GM18507 (cell line): Measurements from ENCODE around the gene ATG14.
"Not testable (repeated sequence)": the region's sequence is repeated elsewhere in the genome, so short reads cannot be mapped to it uniquely, and the experiment has no call there.

Source experiments
- DNase-seq: peaks from one replicate; pipeline ENCODE4 v3.0.0; 2011; ENCODE audit warnings: low read depth; ENCODE audit not compliant: insufficient read length; ENCODE audit errors: extremely low spot score
- FAIRE-seq: peaks from 2 replicates; lab custom pipeline; 2011; peaks lifted over from hg19 to GRCh38; lab: Jason Lieb, UNC

ATG14 gene

GRCh38 chr14:55434805-55435174, 23.2 kb upstream of the ATG14 start:
- no peak for DNase-seq
- no peak for FAIRE-seq

- FAIRE-seq (peak; percentile 64), DNase-seq (no peak)
Measured at GRCh38 chr14:55433880-55434804, 22.5 kb upstream of the ATG14 start.

GRCh38 chr14:55432628-55433027, 21.0 kb upstream of the ATG14 start:
- FAIRE-seq = no peak
- DNase-seq = no peak

DNA sequence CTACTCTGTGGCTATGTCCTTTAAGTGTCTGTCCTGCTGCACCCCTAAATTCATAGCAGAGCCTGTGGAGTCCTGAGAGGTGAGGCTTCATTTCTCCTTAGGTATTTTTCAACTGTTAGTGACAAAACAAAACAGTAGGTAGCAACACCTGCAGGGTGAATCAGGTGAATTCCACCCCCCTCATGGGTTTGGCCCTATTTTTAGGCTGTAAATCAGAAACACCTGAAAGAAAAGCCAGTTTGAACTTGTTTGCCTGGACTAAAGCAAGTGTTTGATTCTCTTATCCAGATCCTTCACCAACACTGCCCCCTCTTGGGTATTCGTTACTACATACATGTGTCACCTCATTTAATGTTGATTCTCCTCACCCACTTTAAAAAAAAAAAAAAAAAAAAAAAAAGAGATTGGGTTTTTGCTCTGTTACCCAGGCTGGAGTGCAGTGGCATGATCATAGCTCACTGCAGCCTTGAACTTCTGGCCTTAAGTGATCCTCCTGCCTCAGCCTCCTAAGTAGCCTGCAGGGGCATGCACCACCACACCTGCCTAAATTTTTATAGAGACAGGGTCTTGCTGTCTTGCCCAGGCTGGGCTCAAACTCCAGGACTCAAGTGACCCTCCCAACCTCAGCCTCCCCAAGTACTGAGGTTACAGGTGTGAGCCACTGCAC, 18.5 kb upstream of the ATG14 start:
- DNase-seq = peak; percentile 44
- FAIRE-seq = peak; percentile 79

- FAIRE-seq = no peak
Measured at GRCh38 chr14:55427439-55427838, 15.8 kb upstream of the ATG14 start.

GRCh38 chr14:55426891-55427290, 15.3 kb upstream of the ATG14 start:
- DNase-seq = no peak
- FAIRE-seq = no peak

More at GRCh38 chr14:55427439-55427838, 15.8 kb upstream of the ATG14 start:
- no peak for DNase-seq

DNA sequence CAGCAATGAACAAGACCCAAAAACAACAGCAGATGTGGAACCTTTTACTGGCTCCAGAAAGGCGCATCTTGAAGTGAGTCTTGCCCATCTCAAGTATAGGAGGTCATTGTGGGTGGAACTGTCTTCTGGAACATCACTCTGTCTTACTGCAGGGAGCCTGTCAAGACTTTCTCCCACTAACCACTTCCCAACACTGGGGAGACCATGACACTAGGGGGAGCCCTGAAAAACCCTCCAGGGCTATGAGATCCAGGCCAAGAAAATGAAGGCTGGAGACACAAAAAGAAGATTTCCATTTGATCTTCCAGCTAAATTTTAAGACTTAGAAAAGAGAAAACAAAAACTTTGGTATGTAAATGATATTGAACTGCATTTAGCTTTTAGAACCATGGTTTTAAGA, 13.5 kb upstream of the ATG14 start:
- no peak for DNase-seq
- no peak for FAIRE-seq

DNA sequence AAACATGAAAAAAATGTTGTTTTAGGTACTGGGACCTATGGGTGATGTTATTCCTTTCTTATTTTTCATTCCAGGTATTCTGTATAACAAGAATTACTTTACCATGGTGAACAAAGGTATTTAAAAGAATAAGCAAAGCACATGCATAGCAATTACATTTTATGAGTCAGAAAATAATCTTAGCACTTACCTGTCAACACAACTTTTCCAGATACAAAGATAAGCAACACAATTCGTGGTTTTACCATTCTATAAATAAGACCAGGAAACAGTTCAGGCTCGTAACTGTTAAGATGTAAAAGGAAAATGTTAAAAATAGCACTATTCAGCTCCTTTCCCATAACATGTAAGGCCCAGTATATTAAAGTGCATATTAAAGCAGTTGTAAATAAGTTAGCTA, 12.3 kb upstream of the ATG14 start:
- no peak for FAIRE-seq
- no peak for DNase-seq

DNA sequence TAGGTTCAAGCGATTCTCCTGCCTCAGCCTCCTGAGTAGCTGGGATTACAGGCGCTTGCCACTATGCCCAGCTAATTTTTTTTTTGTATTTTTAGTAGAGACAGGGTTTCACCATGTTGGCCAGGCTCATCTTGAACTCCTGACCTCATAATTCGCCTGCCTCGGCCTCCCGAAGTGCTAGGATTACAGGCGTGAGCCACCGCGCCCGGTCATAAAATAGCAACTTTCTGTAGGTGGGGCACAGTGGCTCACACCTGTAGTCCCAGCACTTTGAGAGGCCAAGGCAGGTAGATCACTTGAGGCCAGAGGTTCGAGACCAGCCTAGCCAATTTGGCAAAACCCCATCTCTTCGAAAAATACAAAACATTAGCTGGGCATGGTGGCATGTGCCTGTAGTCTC, 10.7 kb upstream of the ATG14 start:
- not testable (repeated sequence) for DNase-seq, FAIRE-seq

- no peak for FAIRE-seq
- no peak for DNase-seq
Measured at GRCh38 chr14:55419663-55420062, 8.0 kb upstream of the ATG14 start.

DNA sequence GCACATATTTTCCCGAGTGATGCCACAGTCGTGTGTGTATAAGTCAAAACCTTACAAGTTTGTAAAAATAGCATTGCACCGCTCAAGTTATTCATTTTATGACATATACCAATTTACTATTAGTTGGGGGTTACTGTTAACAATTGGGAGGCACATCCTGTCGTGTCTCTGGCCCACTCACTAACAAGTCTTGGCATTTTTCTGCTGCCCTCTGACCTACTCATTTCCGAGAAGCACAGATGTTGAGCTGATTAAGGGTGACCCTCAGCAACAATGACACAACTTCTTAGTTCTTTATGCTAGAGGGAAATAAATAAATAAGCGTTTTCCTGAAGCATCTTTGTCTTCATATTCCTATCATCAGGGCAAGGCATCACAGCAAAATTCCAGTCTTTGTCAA, 6.8 kb upstream of the ATG14 start:
- FAIRE-seq (no peak), DNase-seq (no peak)

DNA sequence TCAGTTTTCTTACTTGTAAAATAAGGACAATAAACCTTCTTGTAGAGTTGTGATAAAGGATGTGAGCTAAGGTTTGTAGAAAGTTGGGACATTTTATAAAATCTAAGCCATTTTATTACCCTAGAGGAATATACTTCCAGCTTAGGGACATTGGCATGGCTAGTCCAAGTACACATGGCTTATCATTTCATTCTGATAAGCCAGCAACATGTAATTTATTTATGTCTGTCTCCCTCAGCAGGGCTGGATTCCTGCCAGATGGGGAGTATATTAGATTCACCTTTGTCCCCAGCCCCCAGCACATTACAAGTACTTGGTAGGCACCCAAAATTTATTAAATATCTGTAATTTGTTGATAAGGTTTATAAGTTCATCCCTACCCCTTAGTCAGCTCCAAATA, 6.3 kb upstream of the ATG14 start:
- DNase-seq = no peak
- FAIRE-seq = no peak

DNA sequence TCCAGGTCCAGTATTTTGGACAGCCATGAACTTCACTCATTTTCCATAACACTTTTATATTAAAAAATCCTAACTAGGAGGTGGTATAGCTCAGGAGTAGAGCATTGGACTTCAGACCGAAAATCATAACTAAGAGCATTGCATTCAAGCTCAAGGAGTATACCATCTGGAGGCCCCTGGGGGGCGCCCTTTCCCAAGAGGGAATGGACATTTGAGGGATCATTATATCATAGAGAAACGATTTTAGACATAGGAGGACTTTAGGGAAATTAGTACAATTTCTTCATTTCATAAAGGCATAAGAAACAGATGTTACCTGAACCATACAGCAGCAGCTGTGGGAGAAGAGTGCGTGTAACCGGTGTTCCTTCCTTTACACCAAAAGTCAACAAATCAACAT, 5.2 kb upstream of the ATG14 start:
- no peak for FAIRE-seq

DNA sequence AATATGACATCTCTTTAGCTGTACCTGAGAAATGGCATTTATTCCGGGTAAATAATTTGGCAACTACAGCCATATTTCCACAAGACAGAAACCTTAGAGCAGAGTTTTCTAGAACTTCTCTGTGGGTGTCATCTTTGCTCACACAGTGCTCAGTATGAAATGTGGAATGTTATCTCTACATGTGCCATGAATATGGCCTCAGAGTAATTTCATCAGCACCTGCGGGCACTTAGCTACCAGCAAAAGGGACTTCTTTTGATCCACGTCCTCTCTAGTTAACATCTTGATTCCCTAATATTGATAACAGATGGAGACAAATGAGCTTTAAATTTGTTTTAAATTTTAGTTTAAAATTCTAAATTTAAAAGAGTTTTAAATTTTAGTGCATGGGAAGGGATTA, 2.9 kb upstream of the ATG14 start:
- FAIRE-seq (no peak), DNase-seq (no peak)

More for the DNA sequence above, 5.2 kb upstream of the ATG14 start:
- no peak for DNase-seq

- FAIRE-seq (no peak), DNase-seq (no peak)
Measured at GRCh38 chr14:55412676-55413075, 1.0 kb upstream of the ATG14 start.

DNA sequence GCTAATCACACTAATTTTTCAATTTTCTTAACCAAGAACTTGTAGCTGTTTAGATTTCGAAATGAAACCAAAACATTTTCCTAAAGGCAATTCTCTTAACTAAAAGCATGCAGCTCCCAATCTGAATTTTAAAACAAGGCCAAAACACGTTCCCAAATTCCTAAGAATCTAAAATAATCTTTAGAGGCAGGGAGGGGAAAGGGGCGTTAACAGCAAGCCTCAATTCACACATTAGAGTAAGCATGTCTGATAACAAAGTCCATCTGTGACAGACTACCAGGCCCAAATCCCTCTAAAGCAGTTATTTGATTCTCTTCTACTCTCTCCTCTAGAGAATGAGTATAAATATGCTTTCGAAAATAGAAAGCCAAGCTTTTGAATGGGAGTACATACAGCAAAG, 754 bp downstream of the ATG14 start:
- FAIRE-seq = no peak

DNA sequence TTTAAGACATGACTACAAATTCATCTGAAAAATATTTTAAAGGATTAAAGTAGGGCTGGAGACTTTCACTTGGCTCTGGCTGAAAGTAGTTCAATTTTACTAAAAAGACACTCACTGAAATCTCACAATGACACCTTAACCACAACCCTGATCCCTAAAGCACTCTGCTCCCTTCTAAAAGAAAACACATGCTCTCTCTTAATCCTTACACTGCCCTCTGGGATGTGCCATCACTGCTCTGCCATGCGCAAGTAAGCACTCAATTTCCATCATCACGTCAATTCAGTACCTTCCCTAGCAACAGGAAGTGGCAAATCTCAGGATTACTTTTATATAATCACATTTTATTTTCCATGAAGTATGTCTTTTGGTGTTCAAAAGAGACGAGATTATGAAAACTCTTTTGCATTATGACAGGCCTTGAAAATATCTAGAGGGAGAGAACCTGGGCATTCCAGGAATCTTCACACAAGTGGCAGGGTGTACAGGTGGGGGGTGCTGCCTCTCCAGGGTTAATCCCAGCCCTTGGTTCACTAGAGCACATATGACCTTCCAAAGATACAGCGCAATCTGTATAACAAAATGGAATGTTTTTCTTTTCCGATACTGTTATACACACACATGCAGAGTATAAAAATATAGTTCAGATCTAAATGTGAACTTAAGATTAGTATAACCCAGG, 7.3 kb downstream of the ATG14 start:
- FAIRE-seq (peak; percentile 12), DNase-seq (no peak)

More for the DNA sequence above, 754 bp downstream of the ATG14 start:
- no peak for DNase-seq

GRCh38 chr14:55401751-55402150, 9.9 kb downstream of the ATG14 start:
- DNase-seq (no peak), FAIRE-seq (no peak)

- FAIRE-seq (no peak), DNase-seq (no peak)
Measured at GRCh38 chr14:55399852-55400251, 11.8 kb downstream of the ATG14 start.

DNA sequence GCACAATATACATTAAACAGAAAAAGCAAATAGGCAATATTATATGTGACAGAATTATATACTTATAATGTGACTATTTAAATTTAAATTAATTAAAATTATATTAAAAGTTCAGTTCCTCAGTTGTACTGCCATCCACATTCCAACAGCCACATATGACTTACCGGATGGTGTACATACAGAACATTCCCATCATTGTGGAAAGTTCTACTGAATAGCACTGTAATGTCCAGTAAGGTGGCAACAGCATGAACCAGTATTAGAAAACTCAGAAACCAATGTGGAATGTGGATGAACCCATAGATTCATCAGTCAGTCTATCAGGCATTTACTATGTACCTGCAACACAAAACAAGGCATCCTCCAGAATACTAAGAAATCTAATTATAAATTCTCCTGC, 12.4 kb downstream of the ATG14 start:
- FAIRE-seq (no peak), DNase-seq (no peak)
